ENCODE measurements around the gene TACR1.

- TF ChIP-seq CTCF (IDR thresholded peaks at IDR 0.05): no peak
- TF ChIP-seq POLR2AphosphoS5 (IDR thresholded peaks at IDR 0.05): no peak
These were observed 187.2 kb downstream of the TACR1 start for GRCh38 chr2:75012080-75012479.
